HepG2 (cell line): ENCODE data around the gene KRTAP5-6. TPM values are rescaled to one million over a fixed set of nuclear protein-coding genes. Genes with fewer than 3 reads are reported as not detected.

Experiments
- CERS6 ChIP-seq: sonication (generic); formaldehyde crosslinking; IDR thresholded peaks from 2 replicates; pipeline ENCODE4 v1.5.0; 2020; ENCODE audit warnings: missing genetic modification reagents
- ELF3 ChIP-seq: IDR thresholded peaks from 2 replicates; pipeline ENCODE4 v1.6.1; 2016; ENCODE audit warnings: missing genetic modification reagents, missing compliant biosample characterization
- EZH2 ChIP-seq: conservative IDR thresholded peaks from 2 replicates; pipeline ENCODE4 v1.6.1; 2012; ENCODE audit warnings: mild to moderate bottlenecking, low read depth, low read length, moderate library complexity
- GRHL1 ChIP-seq: sonication (generic); formaldehyde crosslinking; conservative IDR thresholded peaks from 2 replicates; pipeline ENCODE4 v1.8.0; 2022; ENCODE audit warnings: missing genetic modification reagents
- HNF1A ChIP-seq, 2 experiments: sonication (generic) in 1 of 2; formaldehyde crosslinking in 1 of 2; IDR thresholded peaks; 2 replicates each; pipeline versions ENCODE4 v1.4.0 to v1.6.1; 2016 to 2020; ENCODE audit warnings: borderline replicate concordance in 1 of 2, low read depth in 1 of 2, mild to moderate bottlenecking in 1 of 2, missing genetic modification reagents in 1 of 2
- PAXIP1 ChIP-seq: sonication (generic); formaldehyde crosslinking; conservative IDR thresholded peaks from 2 replicates; pipeline ENCODE4 v1.4.0; 2020; ENCODE audit warnings: mild to moderate bottlenecking, missing genetic modification reagents, moderate library complexity
- PLSCR1 ChIP-seq: sonication (generic); formaldehyde crosslinking; IDR thresholded peaks from 2 replicates; pipeline ENCODE4 v1.5.0; 2020; ENCODE audit warnings: missing genetic modification reagents, mild to moderate bottlenecking, borderline replicate concordance
- SP5 ChIP-seq: IDR thresholded peaks from 2 replicates; pipeline ENCODE4 v1.6.1; 2016; ENCODE audit warnings: low read depth, borderline replicate concordance
- ZBTB37 ChIP-seq: sonication (generic); formaldehyde crosslinking; IDR thresholded peaks from 2 replicates; pipeline ENCODE4 v1.4.0; 2020; ENCODE audit warnings: mild to moderate bottlenecking, missing genetic modification reagents
- ZNF720 ChIP-seq: sonication (generic); formaldehyde crosslinking; IDR thresholded peaks from 2 replicates; pipeline ENCODE4 v1.4.0; 2020; ENCODE audit warnings: missing genetic modification reagents
- polyA plus RNA-seq, 8 experiments: library from polyadenylated mRNA; depleted of rRNA in 3 of 8; stranded (reverse) in 7 of 8; unstranded in 1 of 8; fragments of >200 nt; fragmentation: Illumina TruSeq in 4 of 8; extraction: Trizol in 4 of 8; gene quantifications; 2 replicates each; pipeline versions ENCODE4 v1.2.1 to v1.2.3, GENCODE V29; 2011 to 2016; ENCODE audit warnings: low read depth in 4 of 8, missing spikeins in 1 of 8, mixed read lengths in 1 of 8; ENCODE audit not compliant: insufficient read depth in 1 of 8
- total RNA-seq, 5 experiments: library from RNA; depleted of rRNA; stranded (reverse); fragments of >200 nt; fragmentation: Illumina TruSeq; extraction: Trizol; gene quantifications; 2 replicates each; pipeline ENCODE4 v1.2.3, GENCODE V29; 2016; ENCODE audit warnings: low read depth in 1 of 5

Gene KRTAP5-6
- total and polyA plus RNA-seq, 2 of the 13 experiments (the other 11 are each of a cell fraction or from before 2014, with no cell fraction given): not detected

- no peak for TF ChIP-seq CERS6 (CRISPR knock-in tag)
- no peak for TF ChIP-seq PAXIP1
- no peak for TF ChIP-seq ZNF720 (CRISPR knock-in tag)
- no peak for TF ChIP-seq ELF3 (CRISPR knock-in tag)
- TF ChIP-seq SP5 (CRISPR knock-in tag): no peak
- TF ChIP-seq PLSCR1: no peak
- no peak for TF ChIP-seq HNF1A (IDR thresholded peaks at IDR 0.05; ENCODE audit: low read depth)
- TF ChIP-seq HNF1A (CRISPR knock-in tag; IDR thresholded peaks at IDR 0.05; ENCODE audit: borderline replicate concordance): no peak
- TF ChIP-seq EZH2: no peak
- TF ChIP-seq GRHL1 (CRISPR knock-in tag): no peak
- no peak for TF ChIP-seq ZBTB37 (CRISPR knock-in tag)
Measured at GRCh38 chr11:1733716-1734640, 37.0 kb downstream of the KRTAP5-6 start (continued).
